GM19328 (cell line): ENCODE data around the gene SIPA1.
"Not testable (repeated sequence)": the region's sequence is repeated elsewhere in the genome, so short reads cannot be mapped to it uniquely, and the experiment has no call there.

Source experiments
- ATAC-seq: cut with Tn5 transposase; IDR thresholded peaks from one replicate; pipeline ENCODE4 v1.9.1; 2021; ENCODE audit warnings: mild to moderate bottlenecking, moderate library complexity; ENCODE audit not compliant: unreplicated experiment

The SIPA1 gene

DNA sequence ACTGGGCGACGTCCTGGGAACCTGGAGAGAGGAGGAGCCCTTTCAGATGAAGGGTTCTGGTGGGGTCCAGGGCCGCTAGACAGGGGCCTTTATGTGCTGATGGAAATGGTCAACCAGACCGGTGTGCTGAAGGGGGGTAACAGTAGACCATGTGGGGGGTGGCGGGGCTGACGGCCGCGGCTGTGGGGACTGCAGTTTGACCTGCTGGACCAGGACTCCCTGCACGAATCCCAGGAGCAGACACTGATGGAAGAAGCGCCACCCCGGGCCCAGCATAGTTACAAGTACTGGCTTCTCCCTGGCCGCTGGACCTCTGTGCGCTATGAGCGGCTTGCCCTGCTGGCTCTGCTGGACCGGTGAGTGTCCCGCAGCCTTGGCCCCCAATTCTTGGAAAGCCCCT is 15.9 kb upstream of the SIPA1 start:
- no peak for ATAC-seq

DNA sequence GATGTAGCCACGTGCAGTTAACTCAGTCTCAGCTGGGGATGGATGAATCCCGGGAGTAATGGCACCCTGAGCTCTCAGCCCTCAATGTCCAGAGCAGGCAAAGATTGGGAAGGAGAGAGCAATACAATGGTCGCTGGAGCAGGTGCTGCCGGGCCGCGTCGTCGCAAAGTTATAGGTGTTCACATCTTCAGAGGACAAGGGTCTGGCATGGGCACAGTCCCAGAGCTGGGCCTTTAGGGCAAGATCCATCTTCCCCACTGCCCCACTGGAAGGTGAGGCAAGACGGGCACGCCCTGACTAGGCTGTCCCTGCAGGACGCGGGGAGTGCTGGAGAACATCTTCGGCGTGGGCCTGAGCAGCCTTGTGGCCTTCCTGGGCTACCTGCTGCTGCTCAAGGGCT is 14.7 kb upstream of the SIPA1 start:
- no peak for ATAC-seq

DNA sequence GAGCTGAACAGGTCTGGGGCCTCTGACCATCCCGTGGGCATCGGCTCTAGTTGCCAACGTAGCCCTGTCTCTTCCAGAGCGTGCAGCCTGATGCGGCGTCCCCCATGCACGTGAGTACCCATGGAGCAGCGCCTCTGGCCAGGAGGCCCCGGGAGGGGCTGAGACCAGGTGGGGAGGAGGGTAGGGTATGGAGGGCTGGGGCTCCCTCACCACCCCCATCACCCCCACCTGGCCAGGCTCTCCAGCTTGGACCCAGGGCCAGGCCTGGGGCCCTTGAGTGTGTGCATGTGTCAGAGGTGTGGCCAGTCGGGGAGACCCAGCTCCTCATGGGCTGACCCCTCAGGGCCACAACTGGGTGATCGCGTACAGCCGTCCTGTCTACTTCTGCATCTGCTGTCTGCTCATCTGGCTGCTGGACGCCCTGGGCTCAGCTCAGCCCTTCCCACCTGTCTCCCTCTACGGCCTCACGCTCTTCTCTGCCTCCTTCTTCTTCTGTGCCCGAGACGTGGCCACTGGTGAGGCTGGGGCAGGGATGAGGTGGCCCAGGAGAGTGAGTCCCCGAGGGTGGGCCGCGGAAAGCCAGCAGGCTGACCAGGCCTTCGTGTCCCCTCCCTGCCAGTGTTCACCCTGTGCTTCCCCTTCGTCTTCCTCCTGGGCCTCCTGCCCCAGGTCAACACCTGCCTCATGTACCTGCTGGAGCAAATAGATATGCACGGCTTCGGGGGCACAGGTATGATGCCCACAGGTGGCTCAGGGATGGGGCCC is 13.9 kb upstream of the SIPA1 start:
- no peak for ATAC-seq

DNA sequence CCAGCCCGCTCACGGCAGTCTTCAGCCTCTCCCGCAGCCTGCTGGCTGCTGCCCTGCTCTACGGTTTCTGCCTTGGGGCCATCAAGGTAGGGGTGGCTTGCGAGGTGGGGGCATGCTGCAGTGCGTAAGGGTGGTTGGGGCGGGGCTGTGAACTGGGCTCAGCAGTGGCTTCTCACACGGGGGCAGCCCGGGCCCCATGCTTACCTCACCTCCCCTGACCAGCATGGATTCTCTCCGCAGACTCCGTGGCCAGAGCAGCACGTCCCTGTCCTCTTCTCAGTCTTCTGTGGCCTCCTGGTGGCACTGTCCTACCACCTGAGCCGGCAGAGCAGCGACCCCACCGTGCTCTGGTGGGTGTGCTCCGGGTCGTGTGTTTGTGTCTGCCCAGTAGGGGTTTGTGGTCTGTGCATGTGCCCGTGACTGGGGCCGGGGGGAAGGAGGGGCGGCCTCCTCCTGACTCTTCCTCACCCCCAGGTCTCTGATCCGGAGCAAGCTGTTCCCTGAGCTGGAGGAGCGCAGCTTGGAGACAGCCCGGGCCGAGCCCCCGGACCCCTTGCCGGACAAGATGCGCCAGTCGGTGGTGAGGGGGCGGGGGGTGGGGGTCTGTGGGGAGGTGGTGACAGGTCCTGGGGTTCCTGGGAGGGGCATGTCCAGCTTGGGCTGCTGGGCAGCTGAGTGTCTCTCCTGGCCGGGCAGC is 12.8 kb upstream of the SIPA1 start:
- ATAC-seq, result no peak

DNA sequence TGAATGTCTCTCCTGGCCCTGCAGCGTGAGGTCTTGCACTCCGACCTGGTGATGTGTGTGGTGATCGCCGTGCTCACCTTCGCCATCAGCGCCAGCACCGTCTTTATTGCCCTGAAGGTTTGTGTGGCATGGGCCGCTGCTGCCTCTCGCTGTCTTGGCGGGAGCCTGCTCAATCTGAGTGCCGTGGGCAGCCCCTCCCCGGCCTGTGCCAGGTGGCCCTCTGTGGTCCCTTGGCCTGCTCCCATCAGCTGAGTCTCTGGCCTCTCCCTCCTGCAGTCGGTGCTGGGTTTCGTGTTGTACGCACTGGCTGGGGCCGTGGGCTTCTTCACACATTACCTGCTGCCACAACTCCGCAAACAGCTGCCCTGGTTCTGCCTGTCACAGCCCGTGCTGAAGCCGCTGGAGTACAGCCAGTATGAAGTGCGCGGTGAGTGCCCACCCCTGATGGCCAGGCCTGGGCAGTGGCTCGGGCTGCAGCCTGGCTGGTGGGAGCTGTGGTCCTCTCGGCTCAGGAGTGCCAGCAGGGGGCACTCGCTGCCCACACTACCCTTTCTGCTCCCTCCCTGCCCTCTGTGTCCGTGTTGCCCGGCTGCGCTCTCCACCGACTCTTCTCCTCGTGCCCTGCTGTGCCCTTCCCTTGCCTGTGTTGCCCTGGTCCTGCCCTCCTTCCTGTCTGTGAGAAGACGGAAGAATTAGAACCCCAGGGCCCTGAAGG is 12.1 kb upstream of the SIPA1 start:
- no peak for ATAC-seq

DNA sequence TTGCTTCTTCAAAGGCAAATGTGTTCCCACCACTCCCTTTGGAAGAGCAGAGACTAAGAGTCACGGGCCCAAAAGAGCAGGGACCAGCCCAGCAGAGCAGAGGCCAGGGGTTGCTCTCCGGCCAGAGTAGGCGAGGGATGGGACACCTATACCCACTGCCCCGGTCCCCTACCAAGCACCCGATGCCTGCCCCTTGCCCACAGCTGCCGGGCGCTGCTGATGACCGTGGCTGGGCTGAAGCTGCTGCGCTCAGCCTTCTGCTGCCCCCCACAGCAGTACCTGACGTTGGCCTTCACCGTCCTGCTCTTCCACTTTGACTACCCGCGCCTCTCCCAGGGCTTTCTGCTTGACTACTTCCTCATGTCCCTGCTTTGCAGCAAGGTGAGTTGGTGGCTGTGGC is 10.7 kb upstream of the SIPA1 start:
- no peak for ATAC-seq

DNA sequence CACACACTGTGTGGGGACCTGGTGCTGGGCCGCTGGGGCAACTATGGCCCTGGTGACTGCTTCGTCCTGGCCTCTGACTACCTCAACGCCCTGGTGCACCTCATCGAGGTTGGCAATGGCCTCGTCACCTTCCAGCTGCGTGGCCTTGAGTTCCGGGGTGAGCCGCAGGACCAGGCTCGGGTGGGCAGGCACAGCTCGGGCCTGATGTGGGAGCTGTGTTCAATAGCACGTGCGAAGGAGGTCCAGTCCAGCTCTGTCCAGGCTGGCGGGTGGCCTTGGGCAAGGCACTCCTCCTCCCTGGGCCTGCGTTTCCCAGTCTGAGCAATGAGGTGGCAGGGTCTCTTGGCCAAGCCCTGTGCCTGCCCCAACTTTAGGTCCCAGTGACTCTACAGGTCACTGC is 8.3 kb upstream of the SIPA1 start:
- no peak for ATAC-seq

DNA sequence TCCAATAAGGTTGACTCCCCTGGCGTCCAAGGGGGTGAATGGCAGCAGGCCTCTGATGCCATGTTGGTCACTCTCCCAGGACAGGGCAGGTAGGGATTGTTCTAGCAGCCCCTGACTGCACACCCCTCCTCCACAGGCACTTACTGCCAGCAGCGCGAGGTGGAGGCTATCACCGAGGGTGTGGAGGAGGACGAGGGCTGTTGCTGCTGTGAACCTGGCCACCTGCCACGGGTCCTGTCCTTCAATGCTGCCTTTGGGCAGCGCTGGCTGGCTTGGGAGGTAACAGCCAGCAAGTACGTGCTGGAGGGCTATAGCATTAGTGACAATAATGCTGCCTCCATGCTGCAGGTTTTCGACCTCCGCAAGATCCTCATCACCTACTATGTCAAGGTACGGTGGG is 7.7 kb upstream of the SIPA1 start:
- no peak for ATAC-seq

DNA sequence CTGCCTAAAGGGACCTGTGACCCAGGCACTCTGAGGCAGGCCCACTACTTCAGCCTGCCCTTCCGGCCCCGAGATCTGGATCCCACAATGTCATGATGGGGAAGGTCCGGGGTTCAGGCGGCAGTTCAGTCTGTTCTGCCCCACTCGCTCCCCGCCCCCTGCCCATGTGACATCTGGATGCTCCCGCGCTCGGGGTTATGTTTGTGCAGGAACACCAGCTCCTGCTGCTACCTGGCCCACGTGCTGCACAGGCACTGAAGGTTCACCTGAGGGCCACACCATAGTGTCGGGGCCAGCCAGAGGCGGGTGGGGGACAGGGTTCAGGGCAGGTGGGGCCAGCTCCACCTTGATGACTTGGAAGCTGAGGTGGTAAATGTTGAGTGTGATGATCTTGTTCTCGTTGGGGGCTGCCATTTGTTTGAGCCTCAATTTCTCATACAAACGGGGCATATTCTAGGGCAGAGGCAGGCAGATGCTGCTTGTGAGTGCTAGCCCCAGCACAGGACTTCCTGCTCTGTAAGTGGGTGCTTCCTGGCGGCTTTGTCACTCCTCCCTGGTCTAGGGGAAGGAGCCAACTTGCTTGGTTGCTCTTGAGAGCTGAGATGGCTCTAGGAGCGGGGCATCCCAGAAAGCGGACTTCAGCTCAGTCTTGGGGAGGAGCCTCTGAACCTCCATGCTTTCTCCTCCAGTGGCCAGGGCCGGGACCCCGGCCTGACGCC is 4.4 kb upstream of the SIPA1 start:
- ATAC-seq, result no peak

DNA sequence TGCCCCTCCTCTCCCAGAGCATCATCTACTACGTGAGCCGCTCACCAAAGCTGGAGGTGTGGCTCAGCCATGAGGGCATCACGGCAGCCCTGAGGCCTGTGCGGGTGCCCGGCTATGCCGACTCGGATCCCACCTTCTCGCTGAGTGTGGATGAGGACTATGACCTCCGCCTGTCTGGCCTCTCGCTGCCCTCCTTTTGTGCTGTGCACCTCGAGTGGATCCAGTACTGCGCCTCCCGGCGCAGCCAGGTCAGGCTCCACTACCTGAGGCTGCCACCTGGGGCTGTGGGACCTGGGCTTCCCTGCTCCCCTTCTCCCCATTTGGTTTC is 3.8 kb upstream of the SIPA1 start:
- no peak for ATAC-seq

DNA sequence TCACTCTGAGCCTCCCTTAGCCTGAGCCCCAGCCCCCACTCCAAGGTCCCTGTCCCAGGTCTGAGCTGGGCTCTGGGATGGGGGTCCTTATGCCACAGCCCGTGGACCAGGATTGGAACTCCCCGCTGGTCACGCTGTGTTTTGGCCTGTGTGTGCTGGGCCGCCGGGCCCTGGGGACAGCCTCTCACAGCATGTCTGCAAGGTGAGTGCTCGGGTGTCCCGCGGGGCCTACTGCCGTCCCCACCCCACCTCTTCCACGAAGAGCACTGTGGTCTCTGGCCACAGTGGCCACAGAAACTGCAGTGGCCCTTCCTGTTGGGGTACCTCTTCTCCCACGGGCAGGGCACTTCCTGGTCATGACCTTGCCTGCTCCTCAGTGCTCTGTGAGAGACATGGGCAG is 3.5 kb upstream of the SIPA1 start:
- ATAC-seq, result no peak

DNA sequence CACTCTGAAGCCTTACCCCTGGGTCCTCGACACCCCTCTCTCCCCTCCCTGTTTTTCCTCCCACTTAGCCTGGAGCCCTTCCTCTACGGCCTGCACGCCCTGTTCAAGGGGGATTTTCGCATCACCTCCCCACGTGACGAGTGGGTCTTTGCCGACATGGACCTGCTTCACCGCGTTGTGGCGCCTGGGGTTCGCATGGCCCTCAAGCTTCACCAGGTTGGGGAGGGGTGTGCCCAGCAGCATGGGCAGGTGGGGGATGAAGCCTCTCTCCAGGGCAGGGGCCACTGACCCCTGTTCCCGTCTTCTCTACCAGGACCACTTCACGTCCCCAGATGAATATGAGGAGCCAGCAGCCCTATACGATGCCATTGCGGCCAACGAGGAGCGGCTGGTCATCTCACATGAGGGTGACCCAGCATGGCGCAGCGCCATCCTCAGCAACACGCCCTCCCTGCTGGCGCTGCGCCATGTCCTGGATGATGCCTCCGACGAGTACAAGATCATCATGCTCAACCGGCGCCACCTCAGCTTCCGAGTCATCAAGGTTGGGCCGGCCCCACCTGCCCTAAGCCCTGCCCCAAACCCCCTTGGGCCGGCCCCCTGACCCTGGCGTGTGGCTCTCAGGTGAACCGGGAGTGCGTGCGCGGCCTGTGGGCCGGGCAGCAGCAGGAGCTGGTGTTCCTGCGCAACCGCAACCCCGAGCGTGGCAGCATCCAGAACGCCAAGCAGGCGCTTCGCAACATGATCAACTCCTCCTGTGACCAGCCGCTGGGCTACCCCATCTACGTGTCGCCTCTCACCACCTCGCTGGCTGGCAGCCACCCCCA is 2.8 kb upstream of the SIPA1 start:
- no peak for ATAC-seq

DNA sequence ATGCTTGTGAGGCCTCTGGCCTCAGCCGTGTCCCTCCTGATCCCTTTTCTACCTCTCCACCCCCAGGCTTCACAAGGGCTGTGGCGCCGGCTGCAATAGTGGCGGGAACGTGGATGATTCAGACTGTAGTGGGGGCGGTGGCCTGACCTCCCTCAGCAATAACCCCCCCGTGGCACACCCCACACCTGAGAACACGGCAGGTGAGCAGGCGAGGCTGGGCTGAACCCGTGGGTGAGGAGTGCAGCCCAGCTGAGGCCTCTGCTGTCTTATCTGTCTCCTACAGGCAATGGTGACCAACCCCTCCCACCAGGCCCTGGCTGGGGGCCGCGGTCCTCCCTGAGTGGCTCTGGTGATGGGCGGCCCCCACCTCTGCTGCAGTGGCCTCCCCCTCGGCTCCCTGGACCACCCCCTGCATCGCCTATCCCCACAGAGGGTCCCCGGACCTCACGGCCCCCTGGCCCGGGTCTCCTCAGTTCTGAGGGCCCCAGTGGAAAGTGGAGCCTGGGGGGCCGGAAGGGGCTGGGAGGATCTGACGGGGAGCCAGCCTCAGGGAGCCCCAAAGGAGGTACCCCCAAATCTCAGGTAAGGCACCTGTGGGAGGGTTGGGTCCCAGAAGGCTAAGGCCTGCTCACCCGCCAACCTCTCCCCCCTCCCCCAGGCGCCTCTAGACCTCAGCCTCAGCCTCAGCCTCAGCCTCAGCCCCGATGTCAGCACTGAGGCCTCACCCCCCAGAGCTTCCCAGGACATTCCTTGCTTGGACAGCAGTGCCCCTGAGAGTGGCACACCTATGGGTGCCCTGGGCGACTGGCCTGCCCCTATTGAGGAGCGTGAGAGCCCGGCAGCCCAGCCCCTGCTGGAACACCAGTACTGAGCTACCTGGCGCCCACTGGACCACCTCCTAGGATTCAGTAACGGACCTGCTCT is 1.5 kb upstream of the SIPA1 start:
- no peak for ATAC-seq

DNA sequence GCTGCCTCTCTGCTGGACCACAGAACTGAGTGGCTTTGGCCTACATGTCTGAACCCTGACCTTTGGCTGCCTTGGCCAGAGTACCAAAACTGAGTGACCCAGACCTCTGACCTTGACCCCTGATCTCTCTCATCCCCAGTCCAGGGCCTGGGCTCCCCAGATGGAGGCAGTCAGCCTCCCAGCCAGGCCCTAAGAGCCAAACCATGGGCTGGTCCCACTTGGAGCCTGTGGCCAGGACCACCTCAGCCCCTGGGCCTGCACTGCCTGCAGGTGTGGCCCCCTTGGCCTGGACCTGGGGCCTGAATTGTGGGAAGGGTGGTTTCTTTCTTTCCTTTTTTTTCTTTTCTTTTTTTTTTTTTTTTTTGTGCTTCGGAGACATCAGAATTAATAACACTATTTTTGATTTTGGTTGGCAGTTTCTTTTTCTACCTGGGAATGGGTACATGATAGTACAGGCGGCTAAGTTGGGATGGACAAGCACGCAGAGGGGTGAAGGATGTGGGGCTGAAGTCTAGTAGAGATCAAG is 806 bp upstream of the SIPA1 start:
- no peak for ATAC-seq

DNA sequence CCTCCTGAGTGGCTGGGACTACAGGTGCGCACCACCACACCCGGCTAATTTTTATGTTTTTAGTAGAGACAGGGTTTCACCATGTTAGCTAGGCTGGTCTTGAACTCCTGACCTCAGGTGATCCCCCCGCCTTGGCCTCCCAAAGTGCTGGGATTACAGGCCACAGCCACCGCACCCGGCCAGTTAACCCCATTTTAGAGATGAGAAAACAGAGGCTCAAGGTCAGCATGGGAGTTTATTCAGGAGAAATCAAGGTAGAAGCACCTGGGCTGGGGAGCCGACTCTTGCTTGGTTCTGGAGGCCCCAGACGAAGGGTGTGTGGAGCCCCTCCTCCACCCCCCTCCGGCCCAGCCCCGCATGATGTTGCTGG is 1.3 kb downstream of the SIPA1 start:
- ATAC-seq, result not testable (repeated sequence)

DNA sequence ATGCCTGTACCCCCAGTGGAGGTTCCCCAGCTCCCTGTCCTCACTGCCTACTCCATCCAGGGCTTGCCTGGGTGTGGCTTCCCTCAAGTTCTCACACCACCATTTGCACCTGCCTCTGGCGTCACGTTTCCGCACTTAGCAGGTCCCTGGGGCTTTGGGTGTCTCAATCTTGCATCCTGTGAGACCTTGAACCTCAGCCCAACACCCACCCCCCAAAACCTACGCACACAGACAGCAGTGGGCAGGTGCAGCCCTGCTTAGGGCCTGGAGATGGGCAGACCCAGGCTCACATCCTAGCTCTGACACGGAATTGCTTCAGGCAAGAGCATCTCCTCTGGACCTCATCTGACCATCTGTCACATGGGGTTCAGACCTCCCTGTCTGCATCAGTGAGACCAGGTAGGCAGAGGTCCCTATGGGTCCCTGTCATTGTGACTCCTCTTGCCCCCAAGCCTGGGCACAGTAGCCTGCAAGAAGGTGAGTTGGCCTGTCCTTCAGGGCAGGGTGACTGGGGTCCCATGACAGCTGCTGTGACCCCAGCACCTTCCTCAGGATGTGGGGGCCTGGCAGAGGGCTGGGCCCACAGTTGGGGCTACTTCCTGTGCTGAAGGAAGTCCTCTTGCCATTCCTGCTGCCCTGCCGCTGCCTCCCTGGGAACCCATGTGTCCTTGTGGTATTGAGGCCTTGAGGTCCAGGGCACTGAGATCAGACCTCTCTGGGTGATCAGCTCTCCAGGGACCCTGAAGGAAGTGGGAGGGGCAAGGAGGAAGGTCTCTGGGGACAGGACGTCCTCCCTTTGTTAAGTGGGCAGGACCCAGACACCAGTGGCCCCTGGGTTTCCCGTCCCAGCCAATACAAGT is 2.0 kb downstream of the SIPA1 start:
- no peak for ATAC-seq

DNA sequence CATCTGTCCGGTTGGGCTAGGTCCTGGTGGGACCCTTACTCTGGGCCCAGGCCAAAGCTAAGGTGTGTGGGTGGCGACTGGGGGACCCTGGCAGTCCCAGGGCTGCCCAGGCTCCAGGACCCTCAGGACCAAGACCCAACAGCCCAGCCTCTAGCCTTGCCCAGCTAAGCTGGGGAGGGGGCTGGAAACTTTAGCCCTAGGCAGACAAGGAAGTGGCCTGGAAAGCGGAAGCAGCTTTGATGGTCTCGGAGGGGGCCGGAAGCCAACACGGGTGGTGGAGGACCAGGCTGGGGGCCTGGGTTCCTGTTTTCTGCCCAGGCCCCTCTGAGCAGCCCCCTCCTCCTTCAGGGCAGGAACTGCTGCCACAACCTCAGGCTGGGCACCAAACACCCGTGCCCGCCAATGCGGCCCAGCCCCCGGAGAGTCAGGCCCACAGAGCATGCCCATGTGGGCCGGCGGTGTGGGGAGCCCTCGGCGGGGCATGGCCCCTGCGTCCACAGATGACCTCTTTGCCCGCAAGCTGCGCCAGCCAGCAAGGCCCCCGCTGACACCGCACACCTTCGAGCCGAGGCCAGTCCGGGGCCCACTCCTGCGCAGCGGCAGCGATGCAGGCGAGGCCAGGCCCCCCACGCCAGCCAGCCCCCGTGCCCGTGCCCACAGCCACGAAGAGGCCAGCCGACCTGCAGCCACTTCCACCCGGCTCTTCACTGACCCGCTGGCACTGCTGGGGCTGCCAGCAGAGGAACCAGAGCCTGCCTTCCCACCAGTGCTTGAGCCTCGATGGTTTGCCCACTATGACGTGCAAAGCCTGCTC is 2.8 kb downstream of the SIPA1 start:
- no peak for ATAC-seq
